LNCAP (cell line): ENCODE results near the gene IBA57.

Source experiments
- TF ChIP-seq, protein P1 (sequence below): fragments of 450-650 bp; IDR thresholded peaks from 2 replicates; pipeline ENCODE4 v1.5.1; 2017; ENCODE audit warnings: mild to moderate bottlenecking

Gene IBA57

DNA sequence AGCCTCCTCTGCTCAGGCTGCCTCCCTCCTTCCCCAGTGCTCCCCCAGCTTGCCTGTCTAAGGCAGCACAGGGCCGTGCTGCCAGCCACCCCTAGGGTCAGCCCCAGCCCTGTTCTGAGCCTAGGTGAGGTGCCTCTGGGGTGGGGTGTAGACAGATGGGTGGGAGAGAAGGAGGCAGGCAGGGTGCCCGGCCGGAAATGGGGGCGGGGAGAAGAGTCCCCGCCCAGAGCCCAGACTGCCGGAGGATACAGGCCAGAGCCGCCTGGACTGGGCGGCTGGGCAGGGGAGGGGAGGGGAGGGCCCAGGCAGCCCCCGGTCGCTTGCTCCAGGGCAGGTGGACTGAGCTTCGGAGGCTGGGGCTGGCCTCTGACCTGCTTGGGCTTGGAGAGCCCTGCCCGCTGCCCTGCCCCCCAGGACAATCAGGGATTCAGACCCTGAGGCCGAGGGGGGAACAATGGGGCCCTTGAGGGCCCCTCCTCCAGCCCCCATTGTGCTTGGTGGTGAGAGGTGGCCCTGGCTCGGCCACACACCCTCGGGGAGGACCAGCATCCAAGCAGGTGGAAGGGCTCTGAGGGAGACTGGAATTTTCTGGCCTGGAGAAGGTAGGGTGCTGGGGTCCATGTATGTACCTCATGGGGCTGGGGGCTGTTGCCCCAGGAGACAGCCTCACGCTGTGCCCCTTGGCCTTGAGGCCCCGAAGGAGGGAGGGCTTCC is 16.0 kb upstream of the IBA57 start, which contains the start of gene GJC2:
Gene GJC2, plus strand, starts transcription at position 525 of the 714 bp plus-strand sequence. CDS start 7,829 bp downstream, outside the sequence.
- TF ChIP-seq, protein P1, sequence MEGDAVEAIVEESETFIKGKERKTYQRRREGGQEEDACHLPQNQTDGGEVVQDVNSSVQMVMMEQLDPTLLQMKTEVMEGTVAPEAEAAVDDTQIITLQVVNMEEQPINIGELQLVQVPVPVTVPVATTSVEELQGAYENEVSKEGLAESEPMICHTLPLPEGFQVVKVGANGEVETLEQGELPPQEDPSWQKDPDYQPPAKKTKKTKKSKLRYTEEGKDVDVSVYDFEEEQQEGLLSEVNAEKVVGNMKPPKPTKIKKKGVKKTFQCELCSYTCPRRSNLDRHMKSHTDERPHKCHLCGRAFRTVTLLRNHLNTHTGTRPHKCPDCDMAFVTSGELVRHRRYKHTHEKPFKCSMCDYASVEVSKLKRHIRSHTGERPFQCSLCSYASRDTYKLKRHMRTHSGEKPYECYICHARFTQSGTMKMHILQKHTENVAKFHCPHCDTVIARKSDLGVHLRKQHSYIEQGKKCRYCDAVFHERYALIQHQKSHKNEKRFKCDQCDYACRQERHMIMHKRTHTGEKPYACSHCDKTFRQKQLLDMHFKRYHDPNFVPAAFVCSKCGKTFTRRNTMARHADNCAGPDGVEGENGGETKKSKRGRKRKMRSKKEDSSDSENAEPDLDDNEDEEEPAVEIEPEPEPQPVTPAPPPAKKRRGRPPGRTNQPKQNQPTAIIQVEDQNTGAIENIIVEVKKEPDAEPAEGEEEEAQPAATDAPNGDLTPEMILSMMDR, result no peak

DNA sequence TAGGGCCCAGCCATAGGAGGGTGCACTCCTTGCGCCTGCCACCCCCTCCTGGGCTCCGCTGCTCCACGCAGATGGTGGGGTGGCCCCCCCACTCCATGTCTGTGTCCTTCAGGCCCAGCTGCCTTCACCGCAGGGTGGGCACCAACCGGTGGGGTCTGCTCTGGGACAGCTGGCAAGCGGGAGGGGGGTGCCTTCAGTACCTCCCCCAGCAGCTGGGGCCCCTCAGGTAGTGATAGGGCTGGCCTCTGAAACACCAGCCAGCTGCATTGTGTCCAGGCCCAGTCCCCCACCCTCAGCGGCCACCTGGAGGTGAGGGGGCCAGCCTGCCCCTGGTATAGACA is 15.5 kb upstream of the IBA57 start:
- TF ChIP-seq, protein P1, result no peak

DNA sequence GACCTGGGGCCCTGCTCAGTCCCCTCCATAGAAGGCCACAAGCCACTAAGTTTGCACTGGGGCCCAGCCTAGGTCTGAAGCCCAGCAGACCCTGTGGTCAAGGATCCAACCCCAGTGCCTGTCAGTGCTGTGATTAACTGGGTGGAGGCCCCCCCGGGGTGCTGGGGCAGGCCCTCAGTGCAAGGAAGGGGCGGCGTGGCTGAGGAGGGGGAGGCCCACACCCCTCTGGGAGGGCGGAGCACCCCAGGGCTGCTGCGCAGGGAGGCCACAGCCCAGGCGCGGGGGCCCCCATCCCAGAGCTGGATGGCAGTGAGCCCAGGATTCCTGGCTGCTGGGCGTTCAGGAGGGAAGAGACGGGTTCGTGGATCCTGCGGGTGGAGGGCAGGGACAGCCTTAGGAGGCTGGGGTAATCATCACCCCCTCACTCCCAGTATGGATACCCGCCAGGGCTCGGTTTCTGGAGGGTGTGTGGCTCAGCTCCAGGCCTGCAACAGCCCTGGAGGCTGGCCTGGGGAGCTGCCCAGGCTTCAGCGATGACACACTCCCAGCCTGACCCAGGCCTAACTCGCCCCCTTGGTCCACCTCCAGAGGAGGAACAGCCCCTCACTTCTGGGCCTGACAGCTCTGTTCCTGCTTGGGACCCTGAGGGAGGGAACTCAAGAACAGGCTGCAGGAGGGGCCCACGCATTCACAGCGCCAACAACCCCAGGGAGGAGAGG is 15.0 kb upstream of the IBA57 start:
- TF ChIP-seq, protein P1, result no peak

DNA sequence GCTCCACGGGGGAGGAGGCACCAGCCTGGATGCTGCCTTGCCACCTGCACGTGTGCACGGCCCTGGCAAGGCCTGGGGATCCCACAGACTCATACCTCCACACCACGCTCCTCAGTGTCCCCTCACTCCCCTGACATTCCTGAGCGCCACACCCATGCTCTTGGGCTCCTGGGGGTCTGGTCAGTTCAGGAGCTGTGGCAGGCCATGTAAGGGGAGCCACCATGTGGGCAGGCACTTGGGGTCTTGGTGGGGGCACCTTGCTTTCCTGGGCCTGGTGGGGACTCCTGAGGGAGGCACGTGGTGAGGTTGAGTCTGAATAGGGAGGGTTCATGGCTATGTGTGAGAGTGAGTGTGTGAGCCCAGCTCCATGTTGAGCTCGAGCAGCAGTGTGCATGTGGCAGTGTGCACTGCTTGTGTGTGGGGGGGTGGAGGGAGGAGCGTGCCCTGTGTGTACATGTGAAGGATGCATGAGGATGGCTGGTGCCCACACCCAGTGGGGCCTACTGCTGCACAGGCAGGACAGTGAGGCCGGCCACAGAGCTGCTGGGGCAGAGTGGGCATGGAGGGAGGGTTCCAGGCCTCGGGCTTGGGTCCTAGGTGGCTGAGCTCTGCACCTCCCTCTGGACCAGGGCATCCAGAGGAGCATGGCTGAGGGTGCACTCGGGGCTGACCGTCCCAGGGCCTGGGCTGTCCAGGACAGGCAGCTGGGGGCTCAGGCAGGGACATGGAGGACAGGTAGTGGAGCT is 14.3 kb upstream of the IBA57 start:
- TF ChIP-seq, protein P1, result no peak

DNA sequence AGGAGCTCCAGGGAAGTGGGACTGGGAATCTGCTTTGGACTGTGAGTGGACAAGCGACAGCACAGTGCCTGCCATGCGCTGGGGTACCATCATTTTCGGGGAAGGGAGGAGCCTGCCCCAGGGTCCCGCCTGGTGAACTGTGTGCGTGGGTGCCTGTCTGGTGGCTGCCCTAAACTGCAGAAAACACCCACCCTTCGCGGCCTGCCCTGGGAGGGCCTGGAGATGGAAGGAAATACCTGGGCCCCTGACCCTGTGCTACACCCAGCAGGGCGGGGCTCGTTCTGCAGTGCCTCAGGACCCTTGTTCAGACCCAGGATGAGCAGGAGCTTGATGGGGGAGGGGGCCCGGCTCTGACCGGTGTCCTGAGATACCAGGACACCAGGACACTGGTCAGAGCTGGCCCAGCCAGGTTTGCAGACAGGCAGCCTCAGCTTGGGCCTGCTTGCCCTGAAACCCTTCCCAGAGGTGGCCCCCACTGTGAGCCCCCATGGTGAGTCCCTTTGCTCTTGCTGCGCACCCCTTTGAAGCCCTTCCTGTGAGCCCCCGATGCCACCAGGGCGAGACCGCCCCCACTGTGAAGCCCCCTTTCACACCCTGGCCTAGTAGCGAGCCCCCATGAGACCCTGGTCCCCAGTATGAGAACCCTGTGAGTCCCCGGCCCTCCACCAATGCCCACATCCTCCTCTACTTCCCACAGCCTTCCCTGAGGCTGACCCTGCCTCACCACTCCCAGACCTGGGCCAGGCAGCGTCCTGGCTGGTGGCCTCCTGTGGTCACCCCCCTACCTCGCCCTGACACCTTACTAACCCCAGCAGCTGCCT is 13.3 kb upstream of the IBA57 start:
- TF ChIP-seq, protein P1, result no peak

DNA sequence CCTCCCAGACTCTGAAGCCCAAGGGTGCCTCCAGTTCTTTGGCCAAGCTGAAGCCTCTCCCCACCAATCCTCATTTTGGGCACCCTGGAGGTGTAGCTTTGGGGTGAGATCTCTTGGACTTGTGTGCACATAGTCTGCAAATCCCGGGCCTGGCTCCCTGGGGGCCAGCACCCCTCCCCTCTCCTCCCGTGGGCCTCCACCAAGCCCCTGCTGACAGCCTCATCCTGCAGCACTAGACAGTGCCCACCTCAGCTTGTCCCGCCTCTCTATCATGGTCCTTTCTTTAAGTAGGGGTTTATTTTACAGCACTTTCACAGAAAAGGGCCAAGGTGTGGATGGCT is 12.7 kb upstream of the IBA57 start:
- TF ChIP-seq, protein P1, result no peak
